Mesothelial cell of epicardium (in vitro differentiated cells): ENCODE data around the gene BCR. TPM values are rescaled to one million over a fixed set of nuclear protein-coding genes. Genes with fewer than 3 reads are reported as not detected.

ENCODE experiments used
- DNase-seq, 2 experiments: peaks; one replicate each; pipeline ENCODE4 v3.0.0; 2021; ENCODE audit warnings: low spot score in 2 of 2; ENCODE audit not compliant: unreplicated experiment in 2 of 2
- H3K27ac Mint-ChIP-seq: 2 replicates; pipeline ENCODE4 v1.8.0; 2021; ENCODE audit warnings: mixed read lengths
- H3K27me3 Mint-ChIP-seq: 2 replicates; pipeline ENCODE4 v1.8.0; 2021; ENCODE audit warnings: low read depth, mixed read lengths
- H3K36me3 Mint-ChIP-seq: 2 replicates; pipeline ENCODE4 v1.8.0; 2021; ENCODE audit warnings: mixed read lengths
- H3K4me1 Mint-ChIP-seq: 2 replicates; pipeline ENCODE4 v1.8.0; 2021; ENCODE audit warnings: mixed read lengths
- H3K4me3 Mint-ChIP-seq: 2 replicates; pipeline ENCODE4 v1.8.0; 2021; ENCODE audit warnings: mild to moderate bottlenecking, moderate library complexity, mixed read lengths
- H3K9me3 Mint-ChIP-seq: 2 replicates; pipeline ENCODE4 v1.8.0; 2021; ENCODE audit warnings: mixed read lengths
- CTCF ChIP-seq: fragments of 200-600 bp; sonication (generic); IDR thresholded peaks from one replicate; pipeline ENCODE4 v1.5.0; 2021; ENCODE audit warnings: antibody characterized with exemption; ENCODE audit not compliant: unreplicated experiment
- total RNA-seq: library from RNA; stranded (reverse); gene quantifications from 3 replicates; pipeline ENCODE4 v1.2.1, GENCODE V29; 2021

Gene BCR
- total RNA-seq, 1 donor from 2014 or later = 72.4 TPM

GRCh38 chr22:23270212-23270733 lies 90.0 kb downstream of the BCR start:
- no peak for DNase-seq
- H3K9me3 Mint-ChIP-seq = no peaks in the 10 kb centered on the region
- no peaks in the 10 kb centered on the region for H3K27me3 Mint-ChIP-seq
- no peak overlapping the region for H3K4me3 Mint-ChIP-seq
- peaks cover 26% of the 10 kb centered on the region for H3K36me3 Mint-ChIP-seq
- TF ChIP-seq CTCF = no peak
- no peaks in the 10 kb centered on the region for H3K4me1 Mint-ChIP-seq
- H3K27ac Mint-ChIP-seq = no peak overlapping the region

GRCh38 chr22:23270798-23271596 lies 90.7 kb downstream of the BCR start:
- Mint-ChIP-seq H3K27me3 (no peaks in the 10 kb centered on the region), H3K4me3 (no peak overlapping the region), H3K27ac (no peak overlapping the region), H3K36me3 (peaks cover 29% of the 10 kb centered on the region), H3K4me1 (no peaks in the 10 kb centered on the region), H3K9me3 (no peaks in the 10 kb centered on the region)
- DNase-seq = no peak
- TF ChIP-seq CTCF = no peak

- Mint-ChIP-seq H3K4me1 (no peaks in the 10 kb centered on the region), H3K9me3 (no peaks in the 10 kb centered on the region), H3K27ac (no peak overlapping the region), H3K4me3 (no peak overlapping the region), H3K27me3 (no peaks in the 10 kb centered on the region), H3K36me3 (peaks cover 29% of the 10 kb centered on the region)
- no peak for DNase-seq
- TF ChIP-seq CTCF = no peak
These were observed 91.2 kb downstream of the BCR start for GRCh38 chr22:23271597-23271908.

DNA sequence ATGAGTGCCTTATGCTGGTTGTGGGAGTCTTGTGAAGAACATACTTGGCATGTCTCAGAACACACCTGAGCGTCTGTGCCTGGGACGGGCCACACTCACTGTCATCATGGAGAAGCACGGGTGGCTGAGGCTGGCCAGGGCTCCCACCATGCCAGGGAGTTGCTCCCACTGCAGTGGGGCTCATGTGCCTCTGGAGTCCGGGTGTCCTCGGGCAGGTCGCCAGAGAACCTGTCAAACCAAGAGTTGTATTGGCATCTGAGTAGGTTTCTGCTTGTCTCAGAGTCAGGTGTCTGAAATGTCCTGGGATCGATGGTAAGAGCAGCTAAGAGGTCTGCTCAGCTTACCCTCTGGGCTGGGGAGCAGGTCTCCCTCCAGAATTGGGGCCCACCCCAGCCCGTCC lies 92.1 kb downstream of the BCR start:
- Mint-ChIP-seq H3K36me3 (peaks cover 29% of the 10 kb centered on the region), H3K9me3 (no peaks in the 10 kb centered on the region), H3K4me1 (no peaks in the 10 kb centered on the region), H3K4me3 (no peak overlapping the region), H3K27me3 (no peaks in the 10 kb centered on the region), H3K27ac (no peak overlapping the region)
- DNase-seq = no peak
- TF ChIP-seq CTCF = no peak

- no peaks in the 10 kb centered on the region for H3K27me3 Mint-ChIP-seq
- DNase-seq = no peak
- H3K9me3 Mint-ChIP-seq = no peaks in the 10 kb centered on the region
- H3K4me1 Mint-ChIP-seq = no peaks in the 10 kb centered on the region
- H3K27ac Mint-ChIP-seq = no peak overlapping the region
- TF ChIP-seq CTCF = no peak
- H3K36me3 Mint-ChIP-seq = peaks cover 31% of the 10 kb centered on the region
- H3K4me3 Mint-ChIP-seq = no peak overlapping the region
These were observed 92.5 kb downstream of the BCR start for GRCh38 chr22:23272834-23273233.
